ENCODE results near the gene CCDC92.

DNA sequence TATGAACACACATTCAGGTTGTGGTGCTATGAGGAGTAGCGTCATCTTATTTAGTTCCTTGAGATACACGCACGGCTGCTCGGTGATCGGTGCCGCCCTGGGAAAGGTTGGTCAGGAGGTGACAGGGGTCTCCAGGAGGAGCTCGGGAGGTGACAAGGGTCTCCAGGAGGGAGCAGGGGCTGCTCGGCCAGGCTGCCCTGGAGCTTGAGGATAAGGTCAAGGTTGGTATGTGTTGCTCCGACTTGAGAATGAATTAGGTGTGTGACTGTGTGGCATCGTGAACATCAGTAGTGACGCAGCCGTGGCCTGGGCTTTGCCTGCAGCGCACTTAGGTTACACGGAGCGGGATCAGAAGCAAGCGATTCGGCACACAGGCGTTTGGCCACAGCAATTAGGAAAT lies 36.2 kb downstream of the CCDC92 start:
- TF ChIP-seq, protein P1, sequence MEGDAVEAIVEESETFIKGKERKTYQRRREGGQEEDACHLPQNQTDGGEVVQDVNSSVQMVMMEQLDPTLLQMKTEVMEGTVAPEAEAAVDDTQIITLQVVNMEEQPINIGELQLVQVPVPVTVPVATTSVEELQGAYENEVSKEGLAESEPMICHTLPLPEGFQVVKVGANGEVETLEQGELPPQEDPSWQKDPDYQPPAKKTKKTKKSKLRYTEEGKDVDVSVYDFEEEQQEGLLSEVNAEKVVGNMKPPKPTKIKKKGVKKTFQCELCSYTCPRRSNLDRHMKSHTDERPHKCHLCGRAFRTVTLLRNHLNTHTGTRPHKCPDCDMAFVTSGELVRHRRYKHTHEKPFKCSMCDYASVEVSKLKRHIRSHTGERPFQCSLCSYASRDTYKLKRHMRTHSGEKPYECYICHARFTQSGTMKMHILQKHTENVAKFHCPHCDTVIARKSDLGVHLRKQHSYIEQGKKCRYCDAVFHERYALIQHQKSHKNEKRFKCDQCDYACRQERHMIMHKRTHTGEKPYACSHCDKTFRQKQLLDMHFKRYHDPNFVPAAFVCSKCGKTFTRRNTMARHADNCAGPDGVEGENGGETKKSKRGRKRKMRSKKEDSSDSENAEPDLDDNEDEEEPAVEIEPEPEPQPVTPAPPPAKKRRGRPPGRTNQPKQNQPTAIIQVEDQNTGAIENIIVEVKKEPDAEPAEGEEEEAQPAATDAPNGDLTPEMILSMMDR (IDR thresholded peaks at IDR 0.05): no peak
- no peak for TF ChIP-seq POLR2A (IDR thresholded peaks at IDR 0.05)
